ENCODE data around the gene C5orf63.

GRCh38 chr5:127022846-127023245, 50.5 kb downstream of the C5orf63 start:
- no peak for TF ChIP-seq RARB (CRISPR knock-in tag; IDR thresholded peaks at IDR 0.05)
- no peak for TF ChIP-seq PATZ1 (CRISPR knock-in tag; IDR thresholded peaks at IDR 0.05; ENCODE audit: borderline replicate concordance)
- TF ChIP-seq ZFP30 (CRISPR knock-in tag; IDR thresholded peaks at IDR 0.05) = no peak
- no peak for TF ChIP-seq CREB5 (CRISPR knock-in tag; IDR thresholded peaks at IDR 0.05; ENCODE audit: low read depth)
- TF ChIP-seq OSR1 (CRISPR knock-in tag; IDR thresholded peaks at IDR 0.05) = no peak
- no peak for TF ChIP-seq ZNF70 (CRISPR knock-in tag; IDR thresholded peaks at IDR 0.05)
- TF ChIP-seq ESRRG (CRISPR knock-in tag; IDR thresholded peaks at IDR 0.05) = no peak
- no peak for TF ChIP-seq ARNTL (CRISPR knock-in tag; IDR thresholded peaks at IDR 0.05; ENCODE audit: borderline replicate concordance, low read depth)
- no peak for TF ChIP-seq TCF4 (CRISPR knock-in tag; IDR thresholded peaks at IDR 0.05; ENCODE audit: borderline replicate concordance)
- no peak for TF ChIP-seq CSRNP3 (CRISPR knock-in tag; IDR thresholded peaks at IDR 0.05)
- no peak for TF ChIP-seq TSHZ2 (CRISPR knock-in tag; IDR thresholded peaks at IDR 0.05)
- no peak for TF ChIP-seq GLIS3 (CRISPR knock-in tag; IDR thresholded peaks at IDR 0.05)
- no peak for TF ChIP-seq ISL1 (CRISPR knock-in tag; IDR thresholded peaks at IDR 0.05)
- TF ChIP-seq SNAI2 (CRISPR knock-in tag; IDR thresholded peaks at IDR 0.05) = no peak
